GM12878 (cell line): ENCODE measurements around the gene RAB34. TPM values are rescaled to one million over a fixed set of nuclear protein-coding genes. Genes with fewer than 3 reads are reported as not detected.

Experiments
- ATAC-seq: fragments of 200-7000 bp; cut with Tn5 transposase; 3 replicates; pipeline ENCODE4 v1.9.1; 2020; ENCODE audit warnings: mild to moderate bottlenecking, moderate library complexity
- BruUV-seq: library from RNA; stranded (reverse); fragments of 400-500 nt; replicated peaks from 2 replicates; lab custom pipeline; 2021; lab: Mats Ljungman, UMichigan
- CTCF ChIA-PET: fragments of 300-600 bp; sonication (Branson Sonifier 250); formaldehyde crosslinking; extraction: SDS; loops from one replicate; lab custom pipeline; 2021; ENCODE audit warnings: inconsistent platforms; lab: Yijun Ruan, JAX
- POLR2A ChIA-PET: fragments of 350-600 bp; formaldehyde crosslinking; extraction: SDS; loops from one replicate; lab custom pipeline; 2021; ENCODE audit warnings: inconsistent platforms; lab: Charles Lee
- RAD21 ChIA-PET: fragments of 300-600 bp; sonication (Branson Sonifier 250); formaldehyde crosslinking; loops from one replicate; lab custom pipeline; 2023; ENCODE audit warnings: antibody characterized with exemption; ENCODE audit not compliant: unreplicated experiment; lab: Charles Lee
- SMC1A ChIA-PET: fragments of 300-600 bp; sonication (Branson Sonifier 250); formaldehyde crosslinking; loops from one replicate; lab custom pipeline; 2023; ENCODE audit not compliant: unreplicated experiment, uncharacterized antibody; lab: Charles Lee
- DNase-seq: peaks from one replicate; pipeline ENCODE4 v3.0.0-alpha.2; 2011; ENCODE audit warnings: low read depth, low spot score
- FAIRE-seq: peaks from 3 replicates; lab custom pipeline; 2011; peaks lifted over from hg19 to GRCh38; lab: Jason Lieb, UNC
- H2AFZ ChIP-seq: 2 replicates; pipeline ENCODE4 v1.6.0; 2011; ENCODE audit warnings: low read depth, low read length, control low read depth; ENCODE audit not compliant: control insufficient read depth
- H3K27ac ChIP-seq: 2 replicates; pipeline ENCODE4 v1.5.1; 2011; ENCODE audit warnings: control low read depth; ENCODE audit not compliant: control insufficient read depth, insufficient read depth
- H3K27me3 ChIP-seq, 2 experiments: replicated peaks in 1 of 2; 2 replicates each; pipeline versions ENCODE4 v1.6.0 to v1.6.1; 2011; ENCODE audit warnings: low read length in 1 of 2; ENCODE audit not compliant: control insufficient read depth in 2 of 2, insufficient read depth in 2 of 2
- H3K36me3 ChIP-seq, 2 experiments: 2 replicates each; pipeline ENCODE4 v1.5.1; 2011; ENCODE audit warnings: low read length in 1 of 2; ENCODE audit not compliant: control insufficient read depth in 2 of 2, insufficient read depth in 2 of 2
- H3K4me1 ChIP-seq: 2 replicates; pipeline ENCODE4 v1.6.1; 2011; ENCODE audit warnings: mild to moderate bottlenecking, low read length, moderate library complexity, mixed read lengths; ENCODE audit not compliant: control insufficient read depth, insufficient read depth
- H3K4me2 ChIP-seq: 2 replicates; pipeline ENCODE4 v1.6.0; 2011; ENCODE audit warnings: control low read depth; ENCODE audit not compliant: control insufficient read depth, insufficient read depth
- H3K4me3 ChIP-seq: fragments of 200-600 bp; sonication (generic); 2 replicates; pipeline ENCODE4 v1.5.1; 2016
- H3K79me2 ChIP-seq: 2 replicates; pipeline ENCODE4 v1.6.0; 2011; ENCODE audit warnings: low read length; ENCODE audit not compliant: control insufficient read depth, insufficient read depth
- H3K9ac ChIP-seq: 2 replicates; pipeline ENCODE4 v1.8.0; 2011; ENCODE audit warnings: low read length, control low read depth, mixed read lengths; ENCODE audit not compliant: control insufficient read depth, insufficient read depth
- H3K9me3 ChIP-seq: replicated peaks from 3 replicates; pipeline ENCODE4 v1.5.1; 2011; ENCODE audit warnings: mild to moderate bottlenecking, low read length; ENCODE audit not compliant: control insufficient read depth, insufficient read depth
- H4K20me1 ChIP-seq: 2 replicates; pipeline ENCODE4 v1.6.0; 2011; ENCODE audit not compliant: control insufficient read depth, insufficient read depth
- BCL11A ChIP-seq: IDR thresholded peaks from 2 replicates; pipeline ENCODE4 v1.6.1; 2011; ENCODE audit warnings: low read depth, low read length
- CHD4 ChIP-seq: fragments of 200-600 bp; sonication (generic); IDR thresholded peaks from 2 replicates; pipeline ENCODE4 v1.6.1; 2016; ENCODE audit warnings: mild to moderate bottlenecking
- EZH2 ChIP-seq: IDR thresholded peaks from 2 replicates; pipeline ENCODE4 v1.6.1; 2012; ENCODE audit warnings: low read depth, mild to moderate bottlenecking, control low read depth, inconsistent platforms, low read length, borderline replicate concordance; ENCODE audit not compliant: control insufficient read depth
- HCFC1 ChIP-seq: fragments of 150-350 bp; IDR thresholded peaks from 2 replicates; pipeline ENCODE4 v1.6.1; 2014; ENCODE audit warnings: low read length
- IKZF2 ChIP-seq, 2 experiments: fragments of 450-650 bp; IDR thresholded peaks; 2 replicates each; pipeline ENCODE4 v1.6.1; 2017; ENCODE audit warnings: mild to moderate bottlenecking in 2 of 2, moderate library complexity in 2 of 2
- JUNB ChIP-seq: IDR thresholded peaks from 2 replicates; pipeline ENCODE4 v1.6.1; 2016; ENCODE audit warnings: antibody characterized with exemption, mild to moderate bottlenecking
- MXI1 ChIP-seq: fragments of 150-350 bp; IDR thresholded peaks from 2 replicates; pipeline ENCODE4 v1.6.1; 2011; ENCODE audit warnings: low read depth, mild to moderate bottlenecking, inconsistent platforms, low read length, improper control_type of control experiment
- MYB ChIP-seq: fragments of 150-350 bp; IDR thresholded peaks from 2 replicates; pipeline ENCODE4 v1.6.1; 2014; ENCODE audit warnings: mild to moderate bottlenecking, low read depth, low read length, borderline replicate concordance
- POU2F2 ChIP-seq: IDR thresholded peaks from 3 replicates; pipeline ENCODE4 v1.6.1; 2011; ENCODE audit warnings: low read depth, mild to moderate bottlenecking, low read length, borderline replicate concordance
- RUNX3 ChIP-seq: IDR thresholded peaks from 2 replicates; pipeline ENCODE4 v1.6.1; 2012; ENCODE audit warnings: low read length, inconsistent platforms
- SREBF1 ChIP-seq: IDR thresholded peaks from 2 replicates; pipeline ENCODE4 v1.6.1; 2012; ENCODE audit warnings: mild to moderate bottlenecking, low read length
- SREBF2 ChIP-seq: IDR thresholded peaks from 2 replicates; pipeline ENCODE4 v1.6.1; 2012; ENCODE audit warnings: mild to moderate bottlenecking, low read length
- SRF ChIP-seq, 2 experiments: IDR thresholded peaks; 2 replicates each; pipeline ENCODE4 v1.6.1; 2011; ENCODE audit warnings: low read depth in 2 of 2, low read length in 2 of 2, mild to moderate bottlenecking in 1 of 2, moderate library complexity in 1 of 2
- WGBS: methylation state at CpG from one replicate; pipeline ENCODE4 v1.1.6; 2016; ENCODE audit warnings: low lambda C conversion rate; ENCODE audit not compliant: insufficient replicate concordance, insufficient coverage; ENCODE audit errors: missing lambda C conversion rate; 5-methylcytosine and 5-hydroxymethylcytosine counted together
- in situ Hi-C: fragments of 300-500 bp; cut with MboI; formaldehyde crosslinking; loops from 9 replicates; pipeline ENCODE4 v1.14.3; 2018; ENCODE audit warnings: mixed read lengths
- intact Hi-C: fragments of 100-400 bp; cut with micrococcal nuclease; formaldehyde crosslinking; loops from one replicate; pipeline ENCODE4 v1.14.2; 2022; ENCODE audit not compliant: unreplicated experiment
- polyA plus RNA-seq, 11 experiments: library from polyadenylated mRNA; depleted of rRNA in 4 of 11; unstranded in 6 of 11; stranded (reverse) in 5 of 11; fragments of >200 nt; fragmentation: Nextera tagmentation in 4 of 11; fragmentation: Illumina TruSeq in 1 of 11; extraction: Ambion mirVana in 4 of 11; extraction: Trizol in 1 of 11; gene quantifications; 1 replicate in 1 of 11; 2 replicates in 10 of 11; pipeline versions ENCODE4 v1.2.1 to v1.2.3, GENCODE V29; 2011 to 2016; ENCODE audit warnings: inconsistent platforms in 2 of 11, missing spikeins in 2 of 11, low read depth in 1 of 11
- total RNA-seq, 4 experiments: library from RNA; depleted of rRNA in 3 of 4; stranded (reverse); fragments of >200 nt in 3 of 4; fragmentation: Illumina TruSeq in 1 of 4; extraction: Trizol in 1 of 4; gene quantifications; 2 replicates each; pipeline versions ENCODE4 v1.2.1 to v1.2.3, GENCODE V29; 2013 to 2021
- TF ChIP-seq, protein P1 (sequence below): IDR thresholded peaks from 2 replicates; pipeline ENCODE4 v1.6.1; 2011; ENCODE audit warnings: borderline replicate concordance, low read depth, mild to moderate bottlenecking, moderate library complexity, mixed read lengths, low read length; ENCODE audit not compliant: insufficient read depth; ENCODE audit errors: extremely low read length
- TF ChIP-seq, protein P2 (sequence below), 3 experiments: IDR thresholded peaks in 2 of 3; conservative IDR thresholded peaks in 1 of 3; 2 replicates each; pipeline ENCODE4 v1.5.1; 2011; ENCODE audit warnings: low read depth in 3 of 3, low read length in 3 of 3, mild to moderate bottlenecking in 3 of 3, control low read depth in 2 of 3, moderate library complexity in 2 of 3, inconsistent platforms in 1 of 3, mixed read lengths in 1 of 3; ENCODE audit not compliant: control insufficient read depth in 2 of 3, insufficient read depth in 1 of 3; ENCODE audit errors: extremely low read depth in 1 of 3
- TF ChIP-seq, protein P3 (sequence below): IDR thresholded peaks from 2 replicates; pipeline ENCODE4 v1.6.1; 2012; ENCODE audit warnings: mild to moderate bottlenecking, low read depth, low read length
- TF ChIP-seq, protein P4 (sequence below): IDR thresholded peaks from 2 replicates; pipeline ENCODE4 v1.6.1; 2011; ENCODE audit warnings: low read depth, low read length, improper control_type of control experiment, borderline replicate concordance

RAB34 gene
- total and polyA plus RNA-seq, 10 of the 15 experiments (the other 5 are each of a cell fraction or from before 2014, with no cell fraction given), result 0.37 to 46.4 (median 32.8) TPM

DNA sequence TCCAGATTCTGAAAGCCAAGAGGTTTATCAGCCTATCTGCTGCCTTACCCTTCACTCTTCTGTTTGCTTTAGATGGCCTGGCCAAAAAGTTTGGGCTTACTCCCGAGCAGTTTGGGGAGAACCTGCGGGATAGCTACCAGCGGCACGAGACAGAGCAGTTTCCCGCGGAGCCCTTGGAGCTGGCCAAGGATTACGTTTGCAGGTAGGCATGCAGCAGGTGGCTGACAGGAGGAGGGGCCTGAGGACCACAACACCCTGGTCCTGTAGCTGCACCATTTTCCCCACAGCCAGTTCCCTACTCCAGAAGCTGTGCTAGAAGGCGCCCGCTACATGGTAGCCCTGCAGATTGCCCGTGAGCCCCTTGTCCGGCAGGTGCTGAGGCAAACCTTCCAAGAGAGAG is 35.0 kb downstream of the RAB34 start:
- no peak for ATAC-seq
- ChIA-PET RAD21 (no interaction called here), POLR2A (interaction anchor here (0.5 to 1.8 kb wide), 4 partner anchors 14 to 164 kb away, joined by 3 to 5 read pairs (median 3); partner anchors contain the start of gene SDF2), SMC1A (interaction anchor here (1.4 kb wide), 1 partner anchor 14 kb away, joined by 3 read pairs; no protein-coding TSS in a partner anchor), CTCF (interaction anchor here (0.6 kb wide), 1 partner anchor 30 kb away, joined by 5 read pairs; no protein-coding TSS in a partner anchor)
- no peaks in the 10 kb centered on the region for H3K9me3 ChIP-seq
- H3K79me2 ChIP-seq, result no peaks in the 10 kb centered on the region
- no peaks in the 10 kb centered on the region; the same call in 1 of the 2 replicates for H4K20me1 ChIP-seq
- peaks cover 36 to 54% of the 10 kb centered on the region in 2 experiments for H3K36me3 ChIP-seq
- BruUV-seq, result no TSS peak
- no peak for FAIRE-seq
- H3K27ac ChIP-seq, result no peak overlapping the region
- no peaks in the 10 kb centered on the region for H3K27me3 ChIP-seq
- H3K9ac ChIP-seq, result no peak overlapping the region
- no peak for DNase-seq
- no peak overlapping the region for H3K4me3 ChIP-seq
- intact Hi-C loops, result no loop called here
- no peaks in the 10 kb centered on the region for H3K4me1 ChIP-seq
- WGBS, result 99% methylated on average over 11 of the region's 11 CpGs
- H2AFZ ChIP-seq, result no peak overlapping the region
- H3K4me2 ChIP-seq, result no peak overlapping the region
- in situ Hi-C loops, result no loop called here
- no peak for TF ChIP-seq SRF (IDR thresholded peaks at IDR 0.05; ENCODE audit: low read depth in 2 of 2, low read length in 2 of 2)
- no peak for TF ChIP-seq HCFC1
- no peak for TF ChIP-seq CHD4
- no peak for TF ChIP-seq JUNB
- TF ChIP-seq POU2F2, result no peak
- TF ChIP-seq RUNX3, result no peak
- TF ChIP-seq, protein P1, sequence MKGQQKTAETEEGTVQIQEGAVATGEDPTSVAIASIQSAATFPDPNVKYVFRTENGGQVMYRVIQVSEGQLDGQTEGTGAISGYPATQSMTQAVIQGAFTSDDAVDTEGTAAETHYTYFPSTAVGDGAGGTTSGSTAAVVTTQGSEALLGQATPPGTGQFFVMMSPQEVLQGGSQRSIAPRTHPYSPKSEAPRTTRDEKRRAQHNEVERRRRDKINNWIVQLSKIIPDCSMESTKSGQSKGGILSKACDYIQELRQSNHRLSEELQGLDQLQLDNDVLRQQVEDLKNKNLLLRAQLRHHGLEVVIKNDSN, result no peak
- TF ChIP-seq SREBF2, result no peak
- no peak for TF ChIP-seq MXI1
- no peak for TF ChIP-seq IKZF2 (IDR thresholded peaks at IDR 0.05)
- no peak for TF ChIP-seq SREBF1
- TF ChIP-seq, protein P2, sequence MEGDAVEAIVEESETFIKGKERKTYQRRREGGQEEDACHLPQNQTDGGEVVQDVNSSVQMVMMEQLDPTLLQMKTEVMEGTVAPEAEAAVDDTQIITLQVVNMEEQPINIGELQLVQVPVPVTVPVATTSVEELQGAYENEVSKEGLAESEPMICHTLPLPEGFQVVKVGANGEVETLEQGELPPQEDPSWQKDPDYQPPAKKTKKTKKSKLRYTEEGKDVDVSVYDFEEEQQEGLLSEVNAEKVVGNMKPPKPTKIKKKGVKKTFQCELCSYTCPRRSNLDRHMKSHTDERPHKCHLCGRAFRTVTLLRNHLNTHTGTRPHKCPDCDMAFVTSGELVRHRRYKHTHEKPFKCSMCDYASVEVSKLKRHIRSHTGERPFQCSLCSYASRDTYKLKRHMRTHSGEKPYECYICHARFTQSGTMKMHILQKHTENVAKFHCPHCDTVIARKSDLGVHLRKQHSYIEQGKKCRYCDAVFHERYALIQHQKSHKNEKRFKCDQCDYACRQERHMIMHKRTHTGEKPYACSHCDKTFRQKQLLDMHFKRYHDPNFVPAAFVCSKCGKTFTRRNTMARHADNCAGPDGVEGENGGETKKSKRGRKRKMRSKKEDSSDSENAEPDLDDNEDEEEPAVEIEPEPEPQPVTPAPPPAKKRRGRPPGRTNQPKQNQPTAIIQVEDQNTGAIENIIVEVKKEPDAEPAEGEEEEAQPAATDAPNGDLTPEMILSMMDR (IDR thresholded peaks at IDR 0.05 in 2 of 3, conservative IDR thresholded peaks at IDR 0.05 in 1 of 3; ENCODE audit: control insufficient read depth in 2 of 3, extremely low read depth in 1 of 3, insufficient read depth in 1 of 3, low read depth in 3 of 3, low read length in 3 of 3), result no peak
- TF ChIP-seq, protein P3, sequence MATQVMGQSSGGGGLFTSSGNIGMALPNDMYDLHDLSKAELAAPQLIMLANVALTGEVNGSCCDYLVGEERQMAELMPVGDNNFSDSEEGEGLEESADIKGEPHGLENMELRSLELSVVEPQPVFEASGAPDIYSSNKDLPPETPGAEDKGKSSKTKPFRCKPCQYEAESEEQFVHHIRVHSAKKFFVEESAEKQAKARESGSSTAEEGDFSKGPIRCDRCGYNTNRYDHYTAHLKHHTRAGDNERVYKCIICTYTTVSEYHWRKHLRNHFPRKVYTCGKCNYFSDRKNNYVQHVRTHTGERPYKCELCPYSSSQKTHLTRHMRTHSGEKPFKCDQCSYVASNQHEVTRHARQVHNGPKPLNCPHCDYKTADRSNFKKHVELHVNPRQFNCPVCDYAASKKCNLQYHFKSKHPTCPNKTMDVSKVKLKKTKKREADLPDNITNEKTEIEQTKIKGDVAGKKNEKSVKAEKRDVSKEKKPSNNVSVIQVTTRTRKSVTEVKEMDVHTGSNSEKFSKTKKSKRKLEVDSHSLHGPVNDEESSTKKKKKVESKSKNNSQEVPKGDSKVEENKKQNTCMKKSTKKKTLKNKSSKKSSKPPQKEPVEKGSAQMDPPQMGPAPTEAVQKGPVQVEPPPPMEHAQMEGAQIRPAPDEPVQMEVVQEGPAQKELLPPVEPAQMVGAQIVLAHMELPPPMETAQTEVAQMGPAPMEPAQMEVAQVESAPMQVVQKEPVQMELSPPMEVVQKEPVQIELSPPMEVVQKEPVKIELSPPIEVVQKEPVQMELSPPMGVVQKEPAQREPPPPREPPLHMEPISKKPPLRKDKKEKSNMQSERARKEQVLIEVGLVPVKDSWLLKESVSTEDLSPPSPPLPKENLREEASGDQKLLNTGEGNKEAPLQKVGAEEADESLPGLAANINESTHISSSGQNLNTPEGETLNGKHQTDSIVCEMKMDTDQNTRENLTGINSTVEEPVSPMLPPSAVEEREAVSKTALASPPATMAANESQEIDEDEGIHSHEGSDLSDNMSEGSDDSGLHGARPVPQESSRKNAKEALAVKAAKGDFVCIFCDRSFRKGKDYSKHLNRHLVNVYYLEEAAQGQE, result no peak
- TF ChIP-seq, protein P4, sequence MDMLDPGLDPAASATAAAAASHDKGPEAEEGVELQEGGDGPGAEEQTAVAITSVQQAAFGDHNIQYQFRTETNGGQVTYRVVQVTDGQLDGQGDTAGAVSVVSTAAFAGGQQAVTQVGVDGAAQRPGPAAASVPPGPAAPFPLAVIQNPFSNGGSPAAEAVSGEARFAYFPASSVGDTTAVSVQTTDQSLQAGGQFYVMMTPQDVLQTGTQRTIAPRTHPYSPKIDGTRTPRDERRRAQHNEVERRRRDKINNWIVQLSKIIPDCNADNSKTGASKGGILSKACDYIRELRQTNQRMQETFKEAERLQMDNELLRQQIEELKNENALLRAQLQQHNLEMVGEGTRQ, result no peak
- no peak for TF ChIP-seq MYB
- no peak for TF ChIP-seq BCL11A
- no peak for TF ChIP-seq EZH2
